ENCODE measurements around the gene CR2. TPM values are rescaled to one million over a fixed set of nuclear protein-coding genes. Genes with fewer than 3 reads are reported as not detected.
A peak's percentile ranks its signal among the peaks of the same experiment; 100 is the strongest.

The CR2 gene
- total and polyA plus RNA-seq, 2 experiments from 2014 or later: not detected

- Histone ChIP-seq H3K79me2 (ENCODE audit: insufficient read depth) (no peaks in the 10 kb centered on the region), H3K9me3 (ENCODE audit: low read depth) (no peaks in the 10 kb centered on the region), H3K9me2 (ENCODE audit: insufficient read depth) (no peaks in the 10 kb centered on the region), H3K27me3 (replicated peaks; ENCODE audit: insufficient read depth) (peaks cover 61% of the 10 kb centered on the region), H2AFZ (no peak overlapping the region), H3K36me3 (ENCODE audit: low read depth) (no peaks in the 10 kb centered on the region), H3K4me2 (ENCODE audit: unreplicated experiment) (no peak overlapping the region), H4K20me1 (ENCODE audit: insufficient read depth) (no peaks in the 10 kb centered on the region), H3K27ac (no peak overlapping the region), H3F3A (ENCODE audit: insufficient read depth) (no peaks in the 10 kb centered on the region), H3K4me3 (no peak overlapping the region), H3K9ac (no peak overlapping the region), H3K4me1 (ENCODE audit: insufficient read depth) (no peaks in the 10 kb centered on the region)
- WGBS, 2 experiments (ENCODE audit: low coverage in 1 of 2, low lambda C conversion rate in 2 of 2, missing lambda C conversion rate in 2 of 2): 10 to 14% methylated on average over 1 of the region's 1 CpG
- in situ Hi-C loops (cut with MboI): no loop called here
- DNase-seq: peak; percentile 1
- TF ChIP-seq EZH2phosphoT487 (IDR thresholded peaks at IDR 0.05; ENCODE audit: insufficient read depth, low read depth) (no peak), EZH2 (IDR thresholded peaks at IDR 0.05; ENCODE audit: insufficient read depth, poor library complexity, severe bottlenecking) (peak; percentile 53)
Observed at GRCh38 chr1:207453710-207454045, 450 bp upstream of the CR2 start.

DNA sequence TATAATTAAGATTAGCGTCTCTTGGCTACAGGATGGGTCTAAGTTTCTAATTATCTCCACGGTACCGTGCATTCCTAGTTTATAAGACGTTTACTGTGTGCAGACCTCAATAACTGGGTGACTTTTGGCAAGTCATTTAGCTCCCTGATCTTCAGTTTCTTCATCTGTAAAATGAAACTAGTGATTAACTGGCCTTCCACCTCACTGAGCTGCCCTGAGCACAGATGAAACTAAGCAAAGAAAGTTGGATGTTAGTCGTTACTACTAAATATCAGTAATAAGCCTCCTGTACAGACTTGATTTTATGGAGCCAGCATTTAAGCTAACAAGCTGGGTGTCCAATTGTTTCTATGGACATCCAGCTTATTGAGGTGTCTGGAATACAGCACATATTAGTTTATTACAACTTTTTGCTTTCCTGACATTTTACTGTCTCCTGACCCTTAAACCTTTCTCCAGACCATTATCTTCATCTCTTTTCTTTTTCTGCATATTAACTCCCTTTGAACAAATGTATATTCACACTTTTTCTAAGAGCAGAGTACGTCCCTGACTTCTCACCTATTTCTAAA, 1.1 kb downstream of the CR2 start:
- no peak overlapping the region for H3K4me3 ChIP-seq
- no peak overlapping the region for H3K4me2 ChIP-seq (ENCODE audit: unreplicated experiment)
- no peaks in the 10 kb centered on the region for H3K4me1 ChIP-seq (ENCODE audit: insufficient read depth)
- no peaks in the 10 kb centered on the region for H4K20me1 ChIP-seq (ENCODE audit: insufficient read depth)
- no peaks in the 10 kb centered on the region for H3K36me3 ChIP-seq (ENCODE audit: low read depth)
- in situ Hi-C loops (cut with MboI): no loop called here
- H3K27ac ChIP-seq: no peak overlapping the region
- DNase-seq: no peak
- TF ChIP-seq EZH2 (IDR thresholded peaks at IDR 0.05; ENCODE audit: insufficient read depth, poor library complexity, severe bottlenecking): no peak
- no peak for TF ChIP-seq EZH2phosphoT487 (IDR thresholded peaks at IDR 0.05; ENCODE audit: insufficient read depth, low read depth)
- H3F3A ChIP-seq (ENCODE audit: insufficient read depth): no peaks in the 10 kb centered on the region
- no peaks in the 10 kb centered on the region for H3K9me3 ChIP-seq (ENCODE audit: low read depth)
- no peaks in the 10 kb centered on the region for H3K79me2 ChIP-seq (ENCODE audit: insufficient read depth)
- H3K9me2 ChIP-seq (ENCODE audit: insufficient read depth): no peaks in the 10 kb centered on the region
- H2AFZ ChIP-seq: no peak overlapping the region
- WGBS, 2 experiments (ENCODE audit: low coverage in 1 of 2, low lambda C conversion rate in 2 of 2, missing lambda C conversion rate in 2 of 2): 66 to 77% methylated on average over 6 of the region's 6 CpGs
- no peak overlapping the region for H3K9ac ChIP-seq
- peaks cover 61% of the 10 kb centered on the region for H3K27me3 ChIP-seq (replicated peaks; ENCODE audit: insufficient read depth)

DNA sequence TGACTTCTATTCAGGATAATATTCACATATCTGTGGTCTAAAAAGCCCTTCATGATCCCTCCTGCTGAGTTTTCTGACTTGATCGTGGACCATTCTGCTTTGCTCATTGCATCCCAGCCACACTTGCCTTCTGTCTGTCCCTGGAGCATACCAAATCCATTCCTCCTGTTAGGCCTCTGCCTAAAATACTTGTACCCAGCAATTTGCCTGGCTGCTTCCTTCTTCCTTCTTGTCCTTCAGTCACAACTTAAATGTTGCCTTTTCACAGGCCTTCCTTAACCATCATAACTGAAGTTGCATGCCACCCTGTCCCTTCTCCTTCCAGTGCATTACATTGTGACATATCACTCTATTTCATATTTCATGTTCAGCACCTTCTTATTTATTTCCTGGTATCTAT, 4.3 kb downstream of the CR2 start:
- H3K9me3 ChIP-seq (ENCODE audit: low read depth): no peaks in the 10 kb centered on the region
- H3K27ac ChIP-seq: no peak overlapping the region
- H3K4me3 ChIP-seq: no peak overlapping the region
- H3K36me3 ChIP-seq (ENCODE audit: low read depth): no peaks in the 10 kb centered on the region
- no peak for DNase-seq
- WGBS, 2 experiments (ENCODE audit: low coverage in 1 of 2, low lambda C conversion rate in 2 of 2, missing lambda C conversion rate in 2 of 2): 63 to 85% methylated on average over 1 of the region's 1 CpG
- H3K9ac ChIP-seq: no peak overlapping the region
- H3K27me3 ChIP-seq (replicated peaks; ENCODE audit: insufficient read depth): peaks cover 37% of the 10 kb centered on the region
- peaks cover 6% of the 10 kb centered on the region for H3F3A ChIP-seq (ENCODE audit: insufficient read depth)
- no peak overlapping the region for H2AFZ ChIP-seq
- no peak overlapping the region for H3K4me2 ChIP-seq (ENCODE audit: unreplicated experiment)
- H3K9me2 ChIP-seq (ENCODE audit: insufficient read depth): no peaks in the 10 kb centered on the region
- H4K20me1 ChIP-seq (ENCODE audit: insufficient read depth): no peaks in the 10 kb centered on the region
- no peaks in the 10 kb centered on the region for H3K4me1 ChIP-seq (ENCODE audit: insufficient read depth)
- in situ Hi-C loops (cut with MboI): no loop called here
- TF ChIP-seq EZH2 (IDR thresholded peaks at IDR 0.05; ENCODE audit: insufficient read depth, poor library complexity, severe bottlenecking): no peak
- no peak for TF ChIP-seq EZH2phosphoT487 (IDR thresholded peaks at IDR 0.05; ENCODE audit: insufficient read depth, low read depth)
- H3K79me2 ChIP-seq (ENCODE audit: insufficient read depth): no peaks in the 10 kb centered on the region

DNA sequence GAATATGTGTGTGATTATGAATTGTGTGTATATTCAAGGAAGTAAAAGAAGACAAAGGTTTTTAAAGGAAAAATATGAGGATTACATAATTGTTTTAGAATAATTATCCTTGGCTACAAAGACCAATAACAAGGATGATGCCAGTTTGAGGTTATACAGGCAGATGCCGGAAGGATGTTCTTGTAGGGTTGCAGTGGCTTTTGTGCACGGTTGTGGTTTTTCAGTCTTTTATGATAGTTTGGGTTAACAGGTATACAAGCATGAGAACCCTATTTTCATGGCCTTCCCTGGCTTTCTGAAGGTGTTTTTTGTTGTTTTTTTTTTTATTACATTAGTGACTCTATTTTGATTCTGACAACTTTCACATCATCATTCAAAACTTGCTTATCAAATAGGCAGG, 4.9 kb downstream of the CR2 start:
- no peak overlapping the region for H2AFZ ChIP-seq
- H3K36me3 ChIP-seq (ENCODE audit: low read depth): no peaks in the 10 kb centered on the region
- H3K27me3 ChIP-seq (replicated peaks; ENCODE audit: insufficient read depth): peaks cover 33% of the 10 kb centered on the region
- no peak overlapping the region for H3K4me2 ChIP-seq (ENCODE audit: unreplicated experiment)
- H4K20me1 ChIP-seq (ENCODE audit: insufficient read depth): no peaks in the 10 kb centered on the region
- H3K27ac ChIP-seq: no peak overlapping the region
- H3K79me2 ChIP-seq (ENCODE audit: insufficient read depth): no peaks in the 10 kb centered on the region
- 43 to 60% methylated on average over 2 of the region's 2 CpGs for WGBS, 2 experiments (ENCODE audit: low coverage in 1 of 2, low lambda C conversion rate in 2 of 2, missing lambda C conversion rate in 2 of 2)
- no peak overlapping the region for H3K9ac ChIP-seq
- H3K4me3 ChIP-seq: no peak overlapping the region
- TF ChIP-seq EZH2phosphoT487 (IDR thresholded peaks at IDR 0.05; ENCODE audit: insufficient read depth, low read depth) (no peak), EZH2 (IDR thresholded peaks at IDR 0.05; ENCODE audit: insufficient read depth, poor library complexity, severe bottlenecking) (no peak)
- H3K9me2 ChIP-seq (ENCODE audit: insufficient read depth): no peaks in the 10 kb centered on the region
- no peaks in the 10 kb centered on the region for H3K9me3 ChIP-seq (ENCODE audit: low read depth)
- in situ Hi-C loops (cut with MboI): no loop called here
- H3F3A ChIP-seq (ENCODE audit: insufficient read depth): peaks cover 6% of the 10 kb centered on the region
- H3K4me1 ChIP-seq (ENCODE audit: insufficient read depth): no peaks in the 10 kb centered on the region
- no peak for DNase-seq

GRCh38 chr1:207461649-207462048, 7.5 kb downstream of the CR2 start:
- Histone ChIP-seq H4K20me1 (ENCODE audit: insufficient read depth) (no peaks in the 10 kb centered on the region), H3K4me3 (no peak overlapping the region), H3K79me2 (ENCODE audit: insufficient read depth) (no peaks in the 10 kb centered on the region), H3K9ac (no peak overlapping the region), H3F3A (ENCODE audit: insufficient read depth) (peaks cover 6% of the 10 kb centered on the region), H3K4me1 (ENCODE audit: insufficient read depth) (no peaks in the 10 kb centered on the region), H2AFZ (no peak overlapping the region), H3K36me3 (ENCODE audit: low read depth) (no peaks in the 10 kb centered on the region), H3K9me3 (ENCODE audit: low read depth) (no peaks in the 10 kb centered on the region), H3K4me2 (ENCODE audit: unreplicated experiment) (no peak overlapping the region), H3K27ac (no peak overlapping the region), H3K9me2 (ENCODE audit: insufficient read depth) (no peaks in the 10 kb centered on the region), H3K27me3 (replicated peaks; ENCODE audit: insufficient read depth) (peaks cover 7% of the 10 kb centered on the region)
- no peak for TF ChIP-seq EZH2 (IDR thresholded peaks at IDR 0.05; ENCODE audit: insufficient read depth, poor library complexity, severe bottlenecking)
- no peak for TF ChIP-seq EZH2phosphoT487 (IDR thresholded peaks at IDR 0.05; ENCODE audit: insufficient read depth, low read depth)
- no peak for DNase-seq
- whole genome bisulfite sequencing, 2 experiments (ENCODE audit: low coverage in 1 of 2, low lambda C conversion rate in 2 of 2, missing lambda C conversion rate in 2 of 2): 76 to 90% methylated on average over 1 of the region's 1 CpG
- in situ Hi-C loops (cut with MboI): no loop called here

All from GM23248 (cell line).